K562 (cell line): ENCODE results near the gene LDB2. TPM values are rescaled to one million over a fixed set of nuclear protein-coding genes. Genes with fewer than 3 reads are reported as not detected.

ENCODE experiments used
- E2F3 ChIP-seq: fragments of 250-450 bp; sonication (Bioruptor Pico); IDR thresholded peaks from 2 replicates; pipeline ENCODE4 v1.4.0; 2020; ENCODE audit warnings: mild to moderate bottlenecking
- NR4A1 ChIP-seq, 2 experiments: fragments of 250-450 bp in 1 of 2; fragments of 450-650 bp in 1 of 2; sonication (Bioruptor Pico) in 1 of 2; IDR thresholded peaks; 2 replicates each; pipeline versions ENCODE4 v1.4.0 to v1.6.1; 2016 to 2020; ENCODE audit warnings: mild to moderate bottlenecking in 2 of 2, missing compliant biosample characterization in 1 of 2, missing genetic modification characterization in 1 of 2, moderate library complexity in 1 of 2
- RBBP5 ChIP-seq: fragments of 200-600 bp; sonication (generic); IDR thresholded peaks from 2 replicates; pipeline ENCODE4 v1.6.1; 2012; ENCODE audit warnings: borderline replicate concordance, mild to moderate bottlenecking, low read length, control low read depth, inconsistent platforms; ENCODE audit not compliant: insufficient read depth, poor library complexity, severe bottlenecking
- SREBF2 ChIP-seq: sonication (generic); formaldehyde crosslinking; IDR thresholded peaks from 2 replicates; pipeline ENCODE4 v1.4.0; 2020; ENCODE audit warnings: mild to moderate bottlenecking, missing genetic modification reagents
- TBL1XR1 ChIP-seq, 2 experiments: IDR thresholded peaks; 2 replicates each; pipeline ENCODE4 v1.6.1; 2012; ENCODE audit warnings: improper control_type of control experiment in 2 of 2, low read length in 2 of 2, mild to moderate bottlenecking in 1 of 2
- TFAP4 ChIP-seq: sonication (generic); formaldehyde crosslinking; IDR thresholded peaks from 2 replicates; pipeline ENCODE4 v1.8.0; 2022; ENCODE audit warnings: missing genetic modification reagents, mild to moderate bottlenecking, moderate library complexity, borderline replicate concordance
- polyA plus RNA-seq, 8 experiments: library from polyadenylated mRNA; depleted of rRNA in 4 of 8; stranded (reverse) in 5 of 8; unstranded in 3 of 8; fragments of >200 nt; fragmentation: Nextera tagmentation in 2 of 8; fragmentation: Illumina TruSeq in 1 of 8; extraction: Ambion mirVana in 2 of 8; extraction: Trizol in 1 of 8; gene quantifications; 2 replicates each; pipeline versions ENCODE4 v1.2.1 to v1.2.3, GENCODE V29; 2011 to 2014; ENCODE audit warnings: inconsistent platforms in 1 of 8, missing spikeins in 1 of 8
- total RNA-seq, 7 experiments: library from RNA; depleted of rRNA in 6 of 7; stranded (reverse); fragments of >200 nt in 6 of 7; fragmentation: Illumina TruSeq in 2 of 7; extraction: Trizol in 2 of 7; gene quantifications; 2 replicates each; pipeline versions ENCODE4 v1.2.1 to v1.2.3, GENCODE V29; 2011 to 2021; ENCODE audit warnings: low replicate concordance in 1 of 7
- TF ChIP-seq, protein P1 (sequence below): fragments of 250-450 bp; sonication (Bioruptor Pico); IDR thresholded peaks from 2 replicates; pipeline ENCODE4 v1.8.0; 2022; ENCODE audit warnings: inconsistent platforms
- TF ChIP-seq, protein P2 (sequence below): IDR thresholded peaks from 2 replicates; pipeline ENCODE4 v1.6.1; 2012; ENCODE audit warnings: low read depth, low read length, improper control_type of control experiment, borderline replicate concordance

The LDB2 gene
- total and polyA plus RNA-seq, 9 of the 15 experiments (the other 6 are each of a cell fraction or from before 2014, with no cell fraction given) = 0.10 to 0.20 TPM; not detected in 7

GRCh38 chr4:16682975-16683374, 215.5 kb downstream of the LDB2 start (continued):
- TF ChIP-seq, protein P1, sequence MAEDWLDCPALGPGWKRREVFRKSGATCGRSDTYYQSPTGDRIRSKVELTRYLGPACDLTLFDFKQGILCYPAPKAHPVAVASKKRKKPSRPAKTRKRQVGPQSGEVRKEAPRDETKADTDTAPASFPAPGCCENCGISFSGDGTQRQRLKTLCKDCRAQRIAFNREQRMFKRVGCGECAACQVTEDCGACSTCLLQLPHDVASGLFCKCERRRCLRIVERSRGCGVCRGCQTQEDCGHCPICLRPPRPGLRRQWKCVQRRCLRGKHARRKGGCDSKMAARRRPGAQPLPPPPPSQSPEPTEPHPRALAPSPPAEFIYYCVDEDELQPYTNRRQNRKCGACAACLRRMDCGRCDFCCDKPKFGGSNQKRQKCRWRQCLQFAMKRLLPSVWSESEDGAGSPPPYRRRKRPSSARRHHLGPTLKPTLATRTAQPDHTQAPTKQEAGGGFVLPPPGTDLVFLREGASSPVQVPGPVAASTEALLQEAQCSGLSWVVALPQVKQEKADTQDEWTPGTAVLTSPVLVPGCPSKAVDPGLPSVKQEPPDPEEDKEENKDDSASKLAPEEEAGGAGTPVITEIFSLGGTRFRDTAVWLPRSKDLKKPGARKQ (CRISPR knock-in tag) = no peak
- TF ChIP-seq, protein P2, sequence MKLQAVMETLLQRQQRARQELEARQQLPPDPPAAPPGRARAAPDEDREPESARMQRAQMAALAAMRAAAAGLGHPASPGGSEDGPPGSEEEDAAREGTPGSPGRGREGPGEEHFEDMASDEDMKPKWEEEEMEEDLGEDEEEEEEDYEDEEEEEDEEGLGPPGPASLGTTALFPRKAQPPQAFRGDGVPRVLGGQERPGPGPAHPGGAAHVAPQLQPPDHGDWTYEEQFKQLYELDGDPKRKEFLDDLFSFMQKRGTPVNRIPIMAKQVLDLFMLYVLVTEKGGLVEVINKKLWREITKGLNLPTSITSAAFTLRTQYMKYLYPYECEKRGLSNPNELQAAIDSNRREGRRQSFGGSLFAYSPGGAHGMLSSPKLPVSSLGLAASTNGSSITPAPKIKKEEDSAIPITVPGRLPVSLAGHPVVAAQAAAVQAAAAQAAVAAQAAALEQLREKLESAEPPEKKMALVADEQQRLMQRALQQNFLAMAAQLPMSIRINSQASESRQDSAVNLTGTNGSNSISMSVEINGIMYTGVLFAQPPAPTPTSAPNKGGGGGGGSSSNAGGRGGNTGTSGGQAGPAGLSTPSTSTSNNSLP = no peak
- no peak for TF ChIP-seq E2F3 (CRISPR knock-in tag)
- TF ChIP-seq TBL1XR1 (IDR thresholded peaks at IDR 0.05; ENCODE audit: low read length in 2 of 2) = no peak
- TF ChIP-seq NR4A1 (CRISPR knock-in tag; IDR thresholded peaks at IDR 0.05) = no peak
- TF ChIP-seq NR4A1 (tag; IDR thresholded peaks at IDR 0.05) = no peak
- TF ChIP-seq TFAP4 (CRISPR knock-in tag) = no peak
- TF ChIP-seq SREBF2 = no peak
- TF ChIP-seq RBBP5 = no peak
